ENCODE measurements around the gene BCR.

The BCR gene

DNA sequence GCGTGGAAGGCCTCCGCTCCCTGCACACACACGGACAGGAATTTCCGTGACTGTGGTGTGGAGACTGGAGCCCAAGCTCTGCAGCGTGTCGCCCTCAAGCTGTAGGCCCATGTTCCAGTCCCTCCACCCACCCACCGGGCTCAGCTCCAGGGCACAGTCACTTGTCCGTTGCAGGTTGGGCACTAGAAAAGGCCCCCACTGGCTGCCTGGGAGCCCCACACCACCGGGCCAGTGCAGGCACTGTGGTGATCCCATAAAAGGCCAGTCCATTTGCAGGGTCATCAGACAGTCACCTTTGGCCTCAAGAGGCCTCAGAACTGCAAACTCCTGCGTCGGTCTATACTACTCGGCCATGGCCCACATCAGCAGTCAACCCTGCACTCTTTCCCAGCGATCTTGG, 18.7 kb upstream of the BCR start:
- no peak overlapping the region for H3K4me3 ChIP-seq (replicated peaks; ENCODE audit: low read depth, low read length)
- DNase-seq (ENCODE audit: extremely low read depth, low read depth), result no peak
- no peak for TF ChIP-seq CTCF (IDR thresholded peaks at IDR 0.05; ENCODE audit: low read depth, low read length, missing control alignments)

DNA sequence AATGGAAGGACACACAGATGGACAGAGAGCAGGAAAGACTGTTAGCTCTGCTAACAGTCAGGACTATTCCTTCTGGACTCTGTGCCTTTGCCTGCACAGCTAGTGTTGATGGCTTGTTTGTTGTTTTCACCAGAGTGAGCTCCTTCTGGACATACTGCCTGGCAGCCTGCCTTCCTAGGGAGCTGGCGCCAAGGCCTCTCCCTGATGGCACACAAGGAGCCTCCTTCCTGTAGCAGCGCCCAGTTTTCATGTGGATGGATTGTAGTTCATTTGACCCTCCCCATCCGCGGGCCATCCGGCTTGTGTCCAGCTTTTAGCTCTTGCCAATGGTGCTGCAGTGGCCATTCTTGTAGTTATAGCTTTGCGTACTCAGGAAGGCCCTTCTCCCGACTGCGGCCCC, 16.6 kb upstream of the BCR start:
- TF ChIP-seq CTCF (IDR thresholded peaks at IDR 0.05; ENCODE audit: low read depth, low read length, missing control alignments), result no peak
- H3K4me3 ChIP-seq (replicated peaks; ENCODE audit: low read depth, low read length), result no peak overlapping the region

GRCh38 chr22:23164091-23164490, 16.2 kb upstream of the BCR start:
- no peak for TF ChIP-seq CTCF (IDR thresholded peaks at IDR 0.05; ENCODE audit: low read depth, low read length, missing control alignments)
- no peak for DNase-seq (ENCODE audit: extremely low read depth, low read depth)
- no peak overlapping the region for H3K4me3 ChIP-seq (replicated peaks; ENCODE audit: low read depth, low read length)

More for the DNA sequence above, 16.6 kb upstream of the BCR start:
- no peak for DNase-seq (ENCODE audit: extremely low read depth, low read depth)

- no peak for DNase-seq (ENCODE audit: extremely low read depth, low read depth)
- no peak for TF ChIP-seq CTCF (IDR thresholded peaks at IDR 0.05; ENCODE audit: low read depth, low read length, missing control alignments)
- no peak overlapping the region for H3K4me3 ChIP-seq (replicated peaks; ENCODE audit: low read depth, low read length)
Measured at GRCh38 chr22:23166042-23166831, 14.1 kb upstream of the BCR start.

DNA sequence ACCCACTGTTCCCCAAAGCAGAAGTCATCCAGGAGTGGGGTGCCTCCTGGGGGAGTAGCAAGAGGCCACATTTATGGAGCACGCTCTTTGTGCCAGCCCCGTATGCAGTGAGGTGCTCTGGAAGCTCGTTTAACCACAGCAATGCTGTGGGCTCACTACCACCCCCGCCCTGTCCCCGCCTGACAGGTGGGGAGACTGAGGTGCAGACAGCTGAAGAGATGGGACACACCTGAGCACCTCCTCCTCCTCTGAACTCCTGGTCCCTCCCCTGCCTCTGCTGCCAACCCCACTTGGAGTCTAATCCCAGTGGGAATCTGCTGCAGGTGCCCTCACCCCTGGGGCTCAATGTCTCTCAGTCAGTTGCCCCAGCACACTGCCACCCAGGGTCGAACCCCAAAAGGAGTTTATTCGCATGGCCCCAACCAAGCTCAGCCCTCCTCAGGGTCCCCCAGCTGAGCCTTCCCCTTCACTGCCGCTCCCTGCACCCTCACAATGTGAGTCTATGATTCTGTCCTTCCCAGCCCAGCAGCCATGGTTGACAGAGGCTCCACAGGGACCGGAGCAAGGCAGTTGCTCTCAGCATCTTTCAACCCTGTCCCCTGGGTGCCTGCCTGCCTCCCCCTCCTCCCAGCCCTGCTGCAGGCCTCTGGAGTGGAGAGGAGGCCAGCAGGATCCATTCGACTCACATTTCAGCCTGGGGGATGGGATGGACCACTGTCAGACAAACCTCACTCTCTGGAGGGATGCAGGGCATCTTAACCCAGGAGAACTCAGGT, 13.3 kb upstream of the BCR start:
- no peak overlapping the region for H3K4me3 ChIP-seq (replicated peaks; ENCODE audit: low read depth, low read length)
- DNase-seq (ENCODE audit: extremely low read depth, low read depth), result no peak
- no peak for TF ChIP-seq CTCF (IDR thresholded peaks at IDR 0.05; ENCODE audit: low read depth, low read length, missing control alignments)

DNA sequence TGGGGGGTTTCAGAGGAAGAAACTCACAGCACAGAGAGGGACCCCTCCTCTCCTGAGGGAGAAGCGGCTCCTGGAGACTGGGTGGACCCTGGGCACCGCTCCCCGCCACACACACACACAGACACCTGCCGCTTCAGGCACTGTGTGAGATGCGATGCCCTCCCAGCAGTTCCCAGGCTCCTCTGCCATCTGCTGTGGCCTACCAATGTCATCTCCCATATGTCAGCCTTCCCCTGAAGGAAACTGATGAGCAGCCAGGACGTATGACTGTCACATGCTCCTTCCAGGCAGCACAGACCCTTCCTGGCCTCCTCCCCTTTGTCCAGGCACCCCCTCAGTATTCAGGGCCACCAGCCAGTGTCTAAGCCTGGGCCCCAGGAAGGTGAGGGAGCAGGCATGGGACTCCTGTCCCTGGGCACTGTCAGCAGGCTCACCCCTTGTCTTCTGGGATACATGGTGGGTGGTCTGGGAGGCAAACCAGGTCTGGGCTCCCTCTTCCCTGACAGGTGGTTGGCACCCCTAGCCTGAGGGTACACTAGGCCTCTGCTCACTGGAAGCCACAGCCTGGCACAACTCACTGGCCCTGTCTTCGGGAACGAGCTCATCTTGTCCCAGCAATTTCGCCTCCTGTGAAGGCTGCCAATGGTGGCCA, 11.8 kb upstream of the BCR start:
- TF ChIP-seq CTCF (IDR thresholded peaks at IDR 0.05; ENCODE audit: low read depth, low read length, missing control alignments), result no peak
- H3K4me3 ChIP-seq (replicated peaks; ENCODE audit: low read depth, low read length), result no peak overlapping the region
- DNase-seq (ENCODE audit: extremely low read depth, low read depth), result no peak

All from HFF-Myc (cell line).